GM18867 (cell line): Measurements from ENCODE around the gene GNA12.
"Not testable (repeated sequence)": the region's sequence is repeated elsewhere in the genome, so short reads cannot be mapped to it uniquely, and the experiment has no call there.

Experiments used
- ATAC-seq: cut with Tn5 transposase; IDR thresholded peaks from one replicate; pipeline ENCODE4 v1.9.1; 2021; ENCODE audit warnings: mild to moderate bottlenecking, moderate library complexity; ENCODE audit not compliant: unreplicated experiment

GNA12 gene

DNA sequence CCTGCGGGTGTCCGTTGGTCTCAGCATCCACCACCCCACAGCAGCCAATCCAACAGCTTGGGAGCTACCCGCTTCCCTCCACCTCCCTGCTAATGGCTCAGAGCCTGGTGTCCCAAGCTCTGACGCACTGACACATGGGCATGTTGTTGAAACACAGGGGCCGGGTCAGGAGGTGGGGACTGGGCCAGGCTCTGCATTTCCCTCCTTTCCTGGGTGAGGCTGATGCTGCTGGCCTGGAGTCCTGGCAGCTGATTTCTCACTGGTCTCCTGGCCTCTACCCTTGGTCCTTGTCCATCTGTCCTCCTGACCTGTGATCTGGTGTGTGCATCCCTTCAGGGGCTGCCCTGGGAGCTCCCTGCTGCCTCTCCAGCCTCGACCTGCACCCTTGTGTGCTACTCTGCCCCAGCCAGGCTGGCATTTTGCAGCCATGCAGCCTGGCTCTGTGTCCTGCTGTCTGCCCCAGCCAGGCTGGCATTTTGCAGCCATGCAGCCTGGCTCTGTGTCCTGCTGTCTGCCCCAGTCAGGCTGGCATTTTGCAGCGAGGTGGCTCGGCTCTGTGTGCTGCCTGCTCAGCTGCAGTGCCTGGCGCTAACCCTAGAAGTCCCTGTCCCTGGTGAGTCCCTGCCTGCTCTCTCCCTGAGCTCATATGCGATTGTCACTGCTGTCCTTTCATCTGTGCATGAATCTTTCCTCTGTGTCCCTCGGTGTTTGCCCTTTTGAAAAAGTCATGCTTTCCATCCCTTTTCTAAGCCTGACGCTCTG lies 142.1 kb downstream of the GNA12 start:
- no peak for ATAC-seq

- no peak for ATAC-seq
These were observed 142.7 kb downstream of the GNA12 start for GRCh38 chr7:2701424-2701823.

DNA sequence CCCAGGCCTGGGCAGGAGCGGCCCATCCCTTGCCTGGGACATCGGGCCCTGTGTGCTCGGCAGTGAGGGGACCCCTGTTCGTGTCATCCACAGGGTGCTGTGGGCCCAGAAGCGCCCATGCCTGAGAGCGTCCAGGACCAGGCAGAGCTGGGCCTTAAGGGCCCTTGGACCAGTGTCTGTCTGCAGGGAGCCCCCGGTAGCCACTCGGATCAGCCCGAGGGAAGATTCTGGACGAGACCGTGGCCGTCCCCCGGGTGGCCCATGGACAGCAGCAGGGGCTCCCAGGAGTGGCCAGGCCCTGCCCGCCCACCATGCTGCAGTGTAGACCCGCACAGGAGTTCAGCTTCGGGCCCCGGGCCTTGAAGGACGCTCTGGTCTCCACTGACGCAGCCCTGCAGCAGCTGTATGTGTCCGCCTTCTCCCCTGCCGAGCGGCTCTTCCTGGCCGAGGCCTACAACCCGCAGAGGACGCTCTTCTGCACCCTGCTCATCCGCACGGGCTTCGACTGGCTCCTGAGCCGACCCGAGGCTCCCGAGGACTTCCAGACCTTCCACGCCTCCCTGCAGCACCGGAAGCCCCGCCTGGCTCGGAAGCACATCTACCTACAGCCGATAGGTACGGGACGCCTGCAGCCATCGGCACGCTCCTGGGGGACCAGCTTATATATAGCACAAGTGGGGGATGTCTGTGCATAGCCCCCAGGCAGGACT lies 143.8 kb downstream of the GNA12 start:
- ATAC-seq = no peak

DNA sequence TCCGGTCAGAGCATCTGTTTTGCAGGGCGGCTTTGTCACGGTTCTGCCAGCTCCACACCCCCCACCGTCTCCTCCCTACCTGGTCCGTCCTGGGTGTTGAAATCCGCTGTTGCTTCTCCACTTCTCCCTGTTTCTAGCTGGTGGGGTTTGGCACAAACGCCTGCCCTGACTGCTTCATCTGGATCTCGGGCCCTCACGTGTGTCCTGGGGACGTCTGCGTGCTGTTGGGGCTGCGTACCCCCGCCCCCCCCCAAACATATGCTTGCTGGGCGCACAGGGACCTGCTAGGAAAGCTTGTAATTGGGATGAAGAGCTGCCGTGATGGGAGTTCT lies 144.9 kb downstream of the GNA12 start:
- no peak for ATAC-seq

DNA sequence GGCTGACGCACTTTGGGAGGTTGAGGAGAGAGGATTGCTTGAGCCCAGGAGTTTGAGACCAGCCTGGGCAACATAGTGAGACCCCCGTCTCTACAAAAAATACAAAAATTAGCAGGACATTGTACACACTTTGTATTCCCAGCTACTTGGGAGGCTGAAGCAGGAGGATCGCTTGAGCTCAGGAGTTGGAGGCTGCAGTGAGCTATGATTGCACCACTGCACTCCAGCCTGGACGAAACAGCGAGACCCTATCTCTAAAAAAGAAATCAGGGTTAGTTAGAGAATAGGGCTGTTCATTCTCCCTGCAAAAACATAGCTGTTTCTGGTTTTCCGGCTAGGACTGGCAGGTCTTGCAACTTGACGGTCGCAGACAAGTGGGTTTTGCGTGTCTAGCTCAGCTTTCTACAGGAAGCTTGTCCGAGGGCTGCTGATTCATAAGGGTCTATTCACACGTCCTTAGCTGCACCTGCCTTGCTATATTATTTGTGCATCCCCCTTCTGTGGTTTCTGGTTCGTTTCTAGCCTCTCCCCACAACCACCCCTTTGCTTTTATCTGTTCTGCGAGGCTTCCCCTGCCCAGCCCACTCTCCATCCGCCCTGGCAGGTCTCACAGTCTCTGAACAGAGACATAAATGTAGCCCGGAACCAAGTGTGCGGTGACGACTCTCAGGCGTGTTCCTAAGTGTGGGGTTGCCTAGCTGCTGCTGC lies 145.4 kb downstream of the GNA12 start:
- ATAC-seq = peak; percentile 94

DNA sequence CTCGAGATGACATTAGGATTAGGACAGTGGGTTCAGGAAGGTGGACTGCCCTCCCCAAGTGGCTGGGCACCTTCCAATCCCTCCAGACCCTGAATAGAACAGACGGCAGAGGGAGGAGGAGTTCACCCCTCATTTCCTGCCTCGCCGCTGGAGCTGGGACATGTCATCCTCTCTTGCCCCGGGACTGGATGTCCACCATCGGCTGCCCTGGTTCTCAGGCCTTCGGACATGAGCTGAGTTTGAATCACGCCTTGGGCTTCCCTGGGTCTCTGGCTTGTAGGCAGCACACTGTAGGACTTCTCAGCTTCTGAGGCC lies 150.0 kb downstream of the GNA12 start:
- ATAC-seq = not testable (repeated sequence)

DNA sequence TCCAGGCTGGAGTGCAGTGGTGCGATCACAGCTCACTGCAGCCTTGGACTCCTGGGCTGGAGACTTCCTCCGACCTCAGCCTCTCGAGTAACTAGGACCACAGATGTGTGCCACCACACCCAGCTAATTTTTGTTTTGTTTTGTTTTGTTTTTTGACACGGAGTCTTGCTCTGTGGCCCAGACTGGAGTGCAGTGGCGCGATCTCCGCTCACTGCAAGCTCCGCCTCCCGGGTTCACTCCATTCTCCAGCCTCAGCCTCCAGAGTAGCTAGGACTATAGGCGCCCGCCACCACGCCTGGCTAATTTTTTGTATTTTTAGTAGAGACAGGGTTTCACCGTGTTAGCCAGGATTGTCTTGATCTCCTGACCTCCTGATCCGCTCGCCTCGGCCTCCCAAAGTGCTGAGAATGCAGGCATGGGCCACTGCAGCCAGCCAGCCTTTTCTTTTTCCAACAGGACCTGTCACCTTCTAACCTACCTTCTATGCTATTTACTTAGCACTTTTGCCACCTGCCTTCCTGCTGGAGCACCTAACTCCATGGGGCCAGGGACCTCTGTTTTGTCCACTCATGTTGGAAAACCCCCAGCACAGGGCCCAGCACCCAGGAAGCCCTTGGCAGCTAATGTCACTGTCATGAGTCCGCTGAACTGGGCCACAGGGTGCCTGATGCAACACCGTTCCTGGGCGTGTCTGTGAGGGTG lies 150.5 kb downstream of the GNA12 start:
- not testable (repeated sequence) for ATAC-seq

DNA sequence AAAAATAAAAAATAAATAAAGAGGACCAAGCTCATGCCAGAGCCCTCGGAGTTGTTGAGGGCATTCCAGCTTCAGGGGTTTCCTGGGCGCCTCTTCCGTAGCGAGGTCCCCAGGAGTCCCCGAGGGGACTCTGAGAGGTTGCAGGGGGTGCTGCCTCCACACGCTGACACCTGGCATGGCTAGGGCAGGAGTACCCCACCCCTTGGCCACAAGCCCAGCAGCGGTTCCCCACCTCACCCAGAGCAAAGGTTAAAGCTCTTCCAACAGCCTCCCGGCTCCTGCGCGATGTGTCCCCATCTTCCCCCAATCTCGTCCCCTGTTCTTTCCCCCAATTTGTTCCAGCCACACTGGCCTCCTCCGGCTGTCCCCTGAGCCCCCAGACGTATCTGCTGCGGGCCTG lies 151.6 kb downstream of the GNA12 start:
- no peak for ATAC-seq

- not testable (repeated sequence) for ATAC-seq
These were observed 152.1 kb downstream of the GNA12 start for GRCh38 chr7:2691932-2692439.

DNA sequence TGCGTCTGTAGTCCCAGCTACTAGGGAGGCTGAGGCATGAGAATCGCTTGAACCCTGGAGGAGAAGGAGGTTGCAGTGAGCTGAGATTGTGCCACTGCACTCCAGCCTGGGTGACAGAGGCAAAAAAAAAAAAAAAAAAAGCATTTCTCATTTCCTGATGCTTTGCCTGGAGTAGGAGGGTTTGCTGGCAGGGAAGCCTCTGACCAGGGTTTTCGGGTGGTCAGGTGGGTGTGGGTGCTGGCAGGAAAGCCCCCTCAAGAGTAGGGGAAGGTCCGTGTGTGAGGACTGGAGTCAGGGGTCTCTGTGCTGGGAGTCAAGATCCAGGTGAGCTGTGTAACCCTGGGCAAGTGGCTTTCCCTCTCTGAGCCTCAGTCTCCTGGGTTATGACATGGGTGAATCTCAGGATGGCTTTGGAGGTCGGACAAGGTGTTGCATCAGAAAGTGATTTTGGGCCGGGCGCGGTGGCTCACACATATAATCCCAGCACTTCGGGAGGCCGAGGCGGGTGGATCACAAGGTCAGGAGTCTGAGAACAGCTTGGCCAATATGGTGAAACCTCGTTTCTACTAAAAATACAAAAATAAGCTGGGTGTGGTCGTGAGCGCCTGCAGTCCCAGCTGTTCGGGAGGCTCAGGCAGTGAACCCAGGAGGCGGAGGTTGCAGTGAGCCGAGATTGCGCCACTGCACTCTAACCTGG lies 152.9 kb downstream of the GNA12 start:
- ATAC-seq = no peak

- no peak for ATAC-seq
These were observed 154.0 kb downstream of the GNA12 start for GRCh38 chr7:2689951-2690705.

GRCh38 chr7:2689343-2689847 lies 154.7 kb downstream of the GNA12 start:
- no peak for ATAC-seq

DNA sequence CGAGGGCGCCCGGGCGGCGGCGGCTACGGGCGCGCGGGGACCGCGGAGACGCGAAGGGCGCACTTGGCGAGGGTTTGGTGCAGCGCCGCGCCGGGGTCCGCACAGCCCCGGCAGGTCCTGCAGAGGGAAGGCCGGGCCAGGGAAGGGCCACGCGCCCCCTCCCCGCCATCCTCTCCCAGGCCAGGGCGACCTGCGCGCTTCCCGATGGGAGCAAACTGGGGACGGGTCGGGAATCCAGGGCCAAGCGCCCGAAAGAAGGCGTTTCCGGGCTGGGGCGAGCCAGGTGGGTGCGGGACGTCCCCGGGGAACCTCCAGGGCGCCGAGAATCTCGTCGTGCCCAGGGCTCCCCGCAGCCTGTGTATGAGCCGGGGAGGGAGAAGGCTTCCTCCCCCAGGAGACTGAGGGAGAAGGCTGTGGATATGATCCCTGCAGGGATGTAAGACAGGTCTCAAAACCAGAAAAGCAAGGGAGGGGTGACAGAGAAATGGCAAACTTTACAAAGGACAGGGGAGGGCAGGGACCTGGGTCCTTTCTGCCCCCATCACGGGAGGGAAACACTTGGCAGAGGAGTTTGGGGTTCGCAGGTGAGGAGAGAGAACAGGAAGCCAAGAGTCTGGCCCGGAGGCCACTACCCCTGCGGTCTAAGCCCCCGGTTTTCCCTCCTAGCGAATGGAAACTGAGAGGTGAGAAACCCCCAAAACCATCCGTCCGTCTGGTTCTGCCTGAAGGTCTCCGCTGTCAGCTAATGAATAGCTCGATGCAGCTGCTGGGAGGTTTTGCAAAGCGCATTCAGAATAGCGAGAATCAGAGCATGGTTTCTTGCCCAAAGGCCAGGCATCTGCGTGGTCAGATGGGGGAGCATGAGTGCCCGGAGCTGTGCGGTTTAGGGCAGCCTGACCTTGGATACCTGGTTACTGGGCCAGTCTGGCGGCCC lies 155.4 kb downstream of the GNA12 start:
- peak; percentile 73 for ATAC-seq

GRCh38 chr7:2687881-2688318 lies 156.2 kb downstream of the GNA12 start, which contains the start of gene AMZ1:
Gene AMZ1 (plus strand): TSS chr7:2688202. CDS start chr7:2700452, 12,250 bp downstream.
- ATAC-seq = no peak

GRCh38 chr7:2687338-2687869 lies 156.7 kb downstream of the GNA12 start:
- no peak for ATAC-seq

DNA sequence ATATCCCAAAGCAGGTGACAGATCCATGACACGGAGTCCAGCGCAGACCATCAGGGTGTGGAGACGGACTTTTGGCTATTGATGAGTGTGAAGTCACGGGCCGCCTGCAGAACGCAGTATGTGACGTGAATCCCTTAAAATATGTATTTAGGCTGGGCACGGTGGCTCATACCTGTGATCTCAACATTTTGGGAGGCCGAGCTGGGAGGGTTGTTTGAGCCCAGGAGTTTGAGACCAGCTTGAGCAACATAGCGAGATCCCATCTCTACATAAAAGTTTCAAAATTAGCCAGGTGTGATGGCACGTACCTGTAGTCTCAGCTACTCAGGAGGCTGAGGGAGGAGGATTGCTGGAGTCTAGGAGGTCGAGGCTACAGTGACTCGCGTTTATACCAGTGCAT lies 158.0 kb downstream of the GNA12 start:
- no peak for ATAC-seq

- no peak for ATAC-seq
These were observed 159.6 kb downstream of the GNA12 start for GRCh38 chr7:2684501-2684900.
